ENCODE data around the gene BTBD9. TPM values are rescaled to one million over a fixed set of nuclear protein-coding genes. Genes with fewer than 3 reads are reported as not detected.

The BTBD9 gene
- total RNA-seq, 3 donors from 2014 or later: 12.8 to 25.5 (median 19.0) TPM

DNA sequence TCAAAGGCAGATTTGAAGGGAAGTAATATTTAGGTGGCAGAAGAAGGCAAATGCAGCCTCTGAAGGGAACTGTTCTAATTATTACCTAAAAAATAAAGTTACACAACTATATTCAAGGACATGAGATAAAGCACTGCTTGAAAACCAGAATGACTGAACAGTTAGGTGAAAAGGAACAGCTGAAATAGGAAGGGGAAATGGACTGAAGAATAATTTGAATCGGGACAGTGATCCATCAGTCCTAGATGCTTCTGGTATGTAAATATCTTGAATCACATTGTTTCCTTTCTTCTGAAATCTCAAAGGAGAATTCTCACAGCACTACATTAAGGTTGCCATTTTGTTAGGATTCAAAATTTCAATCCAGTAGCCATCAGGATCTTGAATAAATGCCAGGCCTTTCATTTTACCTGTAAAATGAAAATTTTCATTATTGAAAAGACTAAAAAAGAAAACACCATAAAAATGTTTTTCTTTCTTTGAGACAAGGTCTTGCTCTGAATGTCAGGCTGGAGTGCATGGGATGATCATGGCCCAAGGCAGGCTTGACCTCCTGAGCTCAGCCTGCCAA is 37.3 kb upstream of the BTBD9 start:
- H3K9me3 ChIP-seq: no peaks in the 10 kb centered on the region
- no peak overlapping the region for H3K27ac ChIP-seq
- H3K27me3 ChIP-seq: no peaks in the 10 kb centered on the region
- TF ChIP-seq POLR2AphosphoS5 (IDR thresholded peaks at IDR 0.05) (no peak), POLR2A (IDR thresholded peaks at IDR 0.05) (no peak)
- TF ChIP-seq, protein P1, sequence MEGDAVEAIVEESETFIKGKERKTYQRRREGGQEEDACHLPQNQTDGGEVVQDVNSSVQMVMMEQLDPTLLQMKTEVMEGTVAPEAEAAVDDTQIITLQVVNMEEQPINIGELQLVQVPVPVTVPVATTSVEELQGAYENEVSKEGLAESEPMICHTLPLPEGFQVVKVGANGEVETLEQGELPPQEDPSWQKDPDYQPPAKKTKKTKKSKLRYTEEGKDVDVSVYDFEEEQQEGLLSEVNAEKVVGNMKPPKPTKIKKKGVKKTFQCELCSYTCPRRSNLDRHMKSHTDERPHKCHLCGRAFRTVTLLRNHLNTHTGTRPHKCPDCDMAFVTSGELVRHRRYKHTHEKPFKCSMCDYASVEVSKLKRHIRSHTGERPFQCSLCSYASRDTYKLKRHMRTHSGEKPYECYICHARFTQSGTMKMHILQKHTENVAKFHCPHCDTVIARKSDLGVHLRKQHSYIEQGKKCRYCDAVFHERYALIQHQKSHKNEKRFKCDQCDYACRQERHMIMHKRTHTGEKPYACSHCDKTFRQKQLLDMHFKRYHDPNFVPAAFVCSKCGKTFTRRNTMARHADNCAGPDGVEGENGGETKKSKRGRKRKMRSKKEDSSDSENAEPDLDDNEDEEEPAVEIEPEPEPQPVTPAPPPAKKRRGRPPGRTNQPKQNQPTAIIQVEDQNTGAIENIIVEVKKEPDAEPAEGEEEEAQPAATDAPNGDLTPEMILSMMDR (IDR thresholded peaks at IDR 0.05): no peak
- H3K4me3 ChIP-seq: no peak overlapping the region
- no peaks in the 10 kb centered on the region for H3K4me1 ChIP-seq
- H3K36me3 ChIP-seq: peaks cover 4% of the 10 kb centered on the region
- DNase-seq (ENCODE audit: low spot score in 2 of 2): no peak
- intact Hi-C loops (cut with DNase I; ENCODE audit: low total_unique reads): no loop called here

DNA sequence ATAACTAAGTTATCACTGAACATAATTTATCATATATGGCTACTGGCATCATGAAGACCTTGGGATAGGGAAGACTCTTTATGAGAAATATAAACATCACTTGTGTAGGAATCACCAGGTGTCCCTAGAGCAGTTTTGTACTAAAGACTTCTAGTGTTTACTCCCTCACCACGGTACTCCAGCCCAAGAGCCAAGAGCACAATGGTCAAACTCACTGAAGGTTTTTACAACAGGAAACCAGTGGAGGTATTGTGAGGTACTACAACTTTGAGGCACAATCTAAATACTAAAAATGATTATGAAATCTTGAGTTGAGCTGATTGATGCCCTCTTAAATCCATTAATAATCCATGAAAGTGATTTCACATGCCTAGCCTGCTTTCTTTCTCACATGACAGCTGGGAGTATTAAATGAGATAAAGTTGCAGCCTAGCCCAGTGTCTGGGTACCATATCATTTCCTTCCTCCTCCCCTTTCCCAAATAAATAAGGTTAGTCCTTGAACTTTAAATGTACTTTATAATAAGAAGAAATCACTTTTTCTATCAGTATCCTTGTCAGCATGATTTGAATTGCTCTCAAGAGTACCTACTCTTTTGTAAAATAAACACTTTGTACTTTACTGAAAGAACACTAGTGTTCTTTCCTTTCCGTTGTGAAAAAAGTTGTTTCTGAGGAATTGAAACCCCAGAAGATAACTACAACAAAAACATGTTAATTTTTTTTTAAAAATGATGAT is 36.7 kb upstream of the BTBD9 start:
- intact Hi-C loops (cut with DNase I; ENCODE audit: low total_unique reads): no loop called here
- TF ChIP-seq POLR2A (IDR thresholded peaks at IDR 0.05) (no peak), POLR2AphosphoS5 (IDR thresholded peaks at IDR 0.05) (no peak)
- TF ChIP-seq, protein P1 (IDR thresholded peaks at IDR 0.05): no peak
- DNase-seq (ENCODE audit: low spot score in 2 of 2): no peak
- no peaks in the 10 kb centered on the region for H3K9me3 ChIP-seq
- H3K36me3 ChIP-seq: peaks cover 4% of the 10 kb centered on the region
- H3K4me3 ChIP-seq: no peak overlapping the region
- no peak overlapping the region for H3K27ac ChIP-seq
- no peaks in the 10 kb centered on the region for H3K27me3 ChIP-seq
- H3K4me1 ChIP-seq: no peaks in the 10 kb centered on the region

DNA sequence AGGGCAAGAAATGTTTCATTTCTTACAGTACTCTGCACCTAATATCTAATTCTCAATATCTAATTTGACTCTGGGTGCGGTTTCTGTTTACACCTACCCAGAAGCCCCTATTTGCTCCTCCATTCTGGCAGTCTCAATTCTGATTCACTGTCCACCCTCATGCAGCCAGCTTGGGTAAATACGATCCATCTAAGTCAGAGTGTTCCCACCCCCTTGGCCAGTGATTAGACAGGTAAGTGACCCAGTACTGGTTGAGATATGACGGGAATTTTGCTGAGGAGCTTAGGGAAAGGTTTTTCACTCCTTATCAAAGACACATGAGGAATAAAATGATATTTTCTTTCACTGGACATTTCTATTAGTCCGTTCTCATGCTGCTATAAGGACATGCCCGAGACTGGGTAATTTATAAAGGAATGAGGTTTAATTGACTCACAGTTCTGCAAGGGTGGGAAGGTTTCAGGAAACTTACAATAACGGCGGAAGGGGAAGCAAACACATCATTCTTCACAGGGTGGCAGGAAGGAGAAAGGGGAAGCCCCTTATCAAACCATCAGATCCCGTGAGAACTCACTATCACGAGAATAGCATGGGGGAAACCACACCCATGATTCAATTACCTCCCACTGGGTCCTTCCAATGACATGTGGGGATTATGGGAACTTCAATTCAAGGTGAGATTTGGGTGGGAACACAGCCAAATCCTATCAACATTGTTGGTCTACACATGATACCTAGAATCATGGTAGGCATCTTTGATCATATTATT is 33.9 kb upstream of the BTBD9 start:
- Histone ChIP-seq H3K36me3 (peaks cover 4% of the 10 kb centered on the region), H3K4me3 (no peak overlapping the region), H3K9me3 (no peaks in the 10 kb centered on the region), H3K27me3 (no peaks in the 10 kb centered on the region), H3K27ac (no peak overlapping the region), H3K4me1 (no peaks in the 10 kb centered on the region)
- no peak for DNase-seq (ENCODE audit: low spot score in 2 of 2)
- intact Hi-C loops (cut with DNase I; ENCODE audit: low total_unique reads): no loop called here
- TF ChIP-seq POLR2AphosphoS5 (IDR thresholded peaks at IDR 0.05): no peak

DNA sequence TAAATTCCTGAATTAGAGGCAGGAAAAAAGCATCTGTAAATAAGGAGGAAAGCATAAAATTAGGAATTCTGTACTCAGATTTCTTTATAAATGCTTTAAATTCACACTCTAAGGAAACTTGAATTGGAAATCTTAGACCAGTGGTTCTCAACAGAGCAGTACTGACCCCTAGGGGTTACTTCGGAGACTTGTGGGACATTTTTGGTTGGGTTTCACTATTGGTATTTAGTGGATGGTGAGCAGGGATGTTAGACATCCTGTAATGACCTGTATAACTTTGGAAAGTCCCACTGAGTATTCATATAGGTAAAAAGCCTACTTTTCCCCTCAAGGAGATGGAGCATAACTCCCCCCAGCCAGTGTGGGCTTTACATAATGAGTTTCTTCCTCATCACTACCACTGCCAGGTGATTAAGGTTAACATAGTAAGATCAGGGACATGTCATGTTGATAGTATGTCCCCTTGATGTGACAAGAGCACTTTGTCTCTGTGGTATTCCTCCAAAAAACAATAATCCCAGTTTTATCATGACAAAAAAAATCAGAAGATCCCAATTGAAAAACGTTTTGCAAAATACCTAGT is 32.2 kb upstream of the BTBD9 start:
- H3K4me3 ChIP-seq: no peak overlapping the region
- no peak overlapping the region for H3K27ac ChIP-seq
- no peaks in the 10 kb centered on the region for H3K27me3 ChIP-seq
- TF ChIP-seq, protein P1 (IDR thresholded peaks at IDR 0.05): peak; percentile 4 to 57 (median 35)
- TF ChIP-seq POLR2A (IDR thresholded peaks at IDR 0.05): no peak
- no peaks in the 10 kb centered on the region for H3K9me3 ChIP-seq
- peaks cover 4% of the 10 kb centered on the region for H3K36me3 ChIP-seq
- H3K4me1 ChIP-seq: no peaks in the 10 kb centered on the region
- DNase-seq (ENCODE audit: low spot score in 2 of 2): no peak
- intact Hi-C loops (cut with DNase I; ENCODE audit: low total_unique reads): no loop called here

DNA sequence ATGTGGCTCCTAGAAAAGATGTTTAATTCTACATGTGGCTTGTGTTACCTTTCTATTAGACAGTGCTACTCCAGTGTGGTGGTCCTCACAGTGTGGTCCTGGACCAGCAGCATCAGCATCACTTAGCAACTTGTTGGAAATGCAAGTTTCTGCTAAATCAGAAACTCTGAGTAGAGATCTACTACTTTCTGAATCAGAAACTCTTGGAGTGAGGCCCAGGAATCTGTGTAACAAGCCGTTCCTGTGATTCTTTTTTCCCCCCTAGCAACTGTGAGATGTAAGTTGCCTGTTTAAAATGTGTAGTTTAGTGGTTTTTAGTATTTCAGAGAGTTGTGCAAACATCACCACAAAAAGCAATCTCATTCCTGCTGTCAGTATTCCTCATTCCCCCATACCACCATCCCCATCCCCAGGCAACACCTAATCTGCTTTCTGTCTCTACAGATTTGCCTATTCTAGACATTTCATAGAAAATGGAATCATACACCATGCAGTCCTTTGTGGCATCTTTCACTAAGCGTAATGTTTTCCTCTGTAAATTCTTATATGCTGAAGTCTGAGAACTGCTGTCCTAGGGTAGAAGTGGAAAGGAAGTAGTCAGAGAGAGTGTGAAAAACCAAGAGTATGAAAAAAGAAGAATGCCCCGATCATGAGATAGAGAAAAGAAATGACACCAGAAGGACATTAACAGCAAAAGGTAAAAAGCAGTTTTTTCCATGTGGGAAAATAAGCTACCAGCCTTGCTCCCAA is 18.9 kb upstream of the BTBD9 start:
- no peaks in the 10 kb centered on the region for H3K36me3 ChIP-seq
- H3K4me1 ChIP-seq: no peaks in the 10 kb centered on the region
- H3K4me3 ChIP-seq: no peak overlapping the region
- H3K9me3 ChIP-seq: no peaks in the 10 kb centered on the region
- no peak overlapping the region for H3K27ac ChIP-seq
- intact Hi-C loops (cut with DNase I; ENCODE audit: low total_unique reads): no loop called here
- TF ChIP-seq, protein P1 (IDR thresholded peaks at IDR 0.05): no peak
- TF ChIP-seq POLR2A (IDR thresholded peaks at IDR 0.05) (no peak), POLR2AphosphoS5 (IDR thresholded peaks at IDR 0.05) (no peak)
- no peak for DNase-seq (ENCODE audit: low spot score in 2 of 2)
- H3K27me3 ChIP-seq: no peaks in the 10 kb centered on the region
